Epithelial cell of esophagus (primary cell): ENCODE measurements around the gene DNAH9.
A peak's percentile ranks its signal among the peaks of the same experiment; 100 is the strongest.
"Not testable (repeated sequence)": the region's sequence is repeated elsewhere in the genome, so short reads cannot be mapped to it uniquely, and the experiment has no call there.

Source experiments
- DNase-seq: peaks from one replicate; pipeline ENCODE4 v3.0.0; 2010; ENCODE audit warnings: low read depth
- H3K4me3 ChIP-seq: 2 replicates; pipeline ENCODE4 v1.5.1; 2011; ENCODE audit warnings: mild to moderate bottlenecking, low read length, control low read depth
- CTCF ChIP-seq: IDR thresholded peaks from 2 replicates; pipeline ENCODE4 v1.5.1; 2011; ENCODE audit warnings: low read depth, mild to moderate bottlenecking, low read length, control low read depth, inconsistent platforms; ENCODE audit not compliant: insufficient read depth; ENCODE audit errors: missing control alignments

Gene DNAH9

GRCh38 chr17:11943759-11944347 is 345.6 kb downstream of the DNAH9 start:
- H3K4me3 ChIP-seq, result no peak overlapping the region
- peak; percentile 97 for DNase-seq
- TF ChIP-seq CTCF, result peak; percentile 18

- TF ChIP-seq CTCF, result no peak
These were observed 346.3 kb downstream of the DNAH9 start for GRCh38 chr17:11944587-11944986.

GRCh38 chr17:11948789-11949188 is 350.5 kb downstream of the DNAH9 start:
- H3K4me3 ChIP-seq, result no peak overlapping the region

More at GRCh38 chr17:11944587-11944986, 346.3 kb downstream of the DNAH9 start:
- peak; percentile 93 for DNase-seq
- peak overlapping the region; percentile 15 for H3K4me3 ChIP-seq

GRCh38 chr17:11949571-11949970 is 351.3 kb downstream of the DNAH9 start:
- H3K4me3 ChIP-seq, result not testable (repeated sequence)
- DNase-seq, result peak; percentile 52

More at GRCh38 chr17:11948789-11949188, 350.5 kb downstream of the DNAH9 start:
- peak; percentile 85 for DNase-seq
- no peak for TF ChIP-seq CTCF

- no peak for TF ChIP-seq CTCF
- no peak overlapping the region for H3K4me3 ChIP-seq
- DNase-seq, result peak; percentile 23
These were observed 352.7 kb downstream of the DNAH9 start for GRCh38 chr17:11950771-11951519.

- no peak for DNase-seq
- TF ChIP-seq CTCF, result no peak
- no peak overlapping the region for H3K4me3 ChIP-seq
These were observed 354.3 kb downstream of the DNAH9 start for GRCh38 chr17:11952610-11953009.

GRCh38 chr17:11953924-11954323 is 355.7 kb downstream of the DNAH9 start:
- H3K4me3 ChIP-seq, result no peak overlapping the region
- DNase-seq, result no peak
- TF ChIP-seq CTCF, result no peak
